ENCODE measurements around the gene PTX4.

- no peak for TF ChIP-seq REST (IDR thresholded peaks at IDR 0.05)
- TF ChIP-seq JUND (IDR thresholded peaks at IDR 0.05), result no peak
- TF ChIP-seq CTCF (IDR thresholded peaks at IDR 0.05; ENCODE audit: low read depth, low read length, missing input control), result no peak
- TF ChIP-seq NR2F2 (IDR thresholded peaks at IDR 0.05), result no peak
- TF ChIP-seq TAF1 (conservative IDR thresholded peaks at IDR 0.05), result no peak
- no peak for TF ChIP-seq RXRA (IDR thresholded peaks at IDR 0.05)
- no peak for TF ChIP-seq RAD21 (IDR thresholded peaks at IDR 0.05)
- no peak for TF ChIP-seq ZBTB33 (IDR thresholded peaks at IDR 0.05)
- no peak for TF ChIP-seq EGR1 (IDR thresholded peaks at IDR 0.05; ENCODE audit: low read depth in 2 of 2)
- no peak for TF ChIP-seq MAX (IDR thresholded peaks at IDR 0.05)
These were observed 29.8 kb downstream of the PTX4 start for GRCh38 chr16:1458977-1459341.

Data from liver (tissue), 3 donors.